T follicular helper cell (primary cell): ENCODE data around the gene TBC1D2.
"Not testable (repeated sequence)": the region's sequence is repeated elsewhere in the genome, so short reads cannot be mapped to it uniquely, and the experiment has no call there.

Experiments
- DNase-seq: peaks from one replicate; pipeline ENCODE4 v3.0.0-alpha.2; 2020; ENCODE audit warnings: low read depth

Gene TBC1D2

GRCh38 chr9:98191671-98192502 lies 63.6 kb downstream of the TBC1D2 start:
- peak; percentile 14 for DNase-seq

GRCh38 chr9:98191181-98191608 lies 64.3 kb downstream of the TBC1D2 start:
- no peak for DNase-seq

DNA sequence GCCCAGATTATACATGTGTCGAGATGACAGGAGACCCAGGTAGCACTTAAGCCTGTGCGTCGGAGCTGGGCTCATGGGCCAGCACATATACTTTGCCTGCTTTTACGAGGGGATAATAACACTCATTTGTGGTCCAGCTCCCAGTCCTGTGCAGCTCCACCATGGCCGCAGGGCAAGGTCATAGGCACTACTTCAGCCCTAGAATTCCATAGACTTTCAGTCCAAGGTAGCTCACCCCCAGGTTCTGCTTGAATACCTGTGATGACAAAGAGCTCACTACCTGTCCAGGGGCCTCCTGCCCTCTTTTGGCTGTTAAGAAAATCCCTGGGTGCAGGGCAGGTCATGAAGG lies 64.7 kb downstream of the TBC1D2 start:
- no peak for DNase-seq

GRCh38 chr9:98189412-98189811 lies 66.0 kb downstream of the TBC1D2 start:
- no peak for DNase-seq

GRCh38 chr9:98187926-98188325 lies 67.5 kb downstream of the TBC1D2 start:
- no peak for DNase-seq

- no peak for DNase-seq
These were observed 69.2 kb downstream of the TBC1D2 start for GRCh38 chr9:98186236-98186635.

GRCh38 chr9:98185611-98186171 lies 69.8 kb downstream of the TBC1D2 start:
- no peak for DNase-seq

DNA sequence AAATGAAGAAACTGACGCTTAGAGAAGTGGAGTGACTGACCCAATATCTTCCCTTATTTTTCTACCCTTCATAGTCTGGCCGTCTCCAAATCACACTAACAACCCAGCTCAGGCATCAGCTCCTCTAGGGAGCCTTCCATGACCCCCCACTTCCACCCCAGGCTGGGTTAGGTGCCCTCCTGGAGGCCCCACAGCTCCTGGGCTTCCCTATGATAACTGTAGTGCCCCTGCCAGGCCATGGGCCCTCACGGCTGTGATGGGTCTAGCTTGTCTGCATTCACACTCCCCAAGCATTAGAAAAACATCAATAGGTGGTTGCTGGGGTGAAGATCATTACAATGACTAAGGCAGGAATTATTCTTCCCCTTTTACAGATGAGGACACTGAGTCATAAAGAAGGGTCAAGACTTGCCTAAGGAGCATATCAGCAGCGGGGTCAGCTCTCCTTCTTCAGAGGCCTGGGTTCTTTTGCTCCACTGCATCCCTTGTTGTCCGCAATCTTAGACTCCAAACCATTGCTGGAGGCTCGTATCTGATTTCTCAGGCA lies 70.4 kb downstream of the TBC1D2 start:
- no peak for DNase-seq

DNA sequence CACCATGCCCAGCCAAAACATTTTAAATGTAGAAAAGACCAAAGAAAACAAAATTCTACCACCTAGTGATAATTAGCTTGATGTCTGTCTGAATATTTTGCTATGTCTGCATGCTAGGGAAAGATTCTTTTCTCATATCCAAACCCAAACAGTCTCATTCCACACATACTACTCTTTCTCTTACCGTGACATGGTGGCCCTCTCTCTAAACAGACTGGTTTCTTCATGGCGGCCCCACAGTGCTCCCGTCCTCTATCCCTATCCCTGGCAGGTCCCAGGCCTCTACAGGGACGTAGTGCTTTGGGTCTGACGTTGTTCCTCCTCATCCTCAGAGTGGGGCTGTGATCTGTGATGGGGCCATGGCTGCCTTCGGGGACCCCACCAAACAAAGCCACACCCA lies 71.1 kb downstream of the TBC1D2 start:
- DNase-seq: no peak

- no peak for DNase-seq
These were observed 72.4 kb downstream of the TBC1D2 start for GRCh38 chr9:98182889-98183599.

GRCh38 chr9:98182069-98182820 lies 73.2 kb downstream of the TBC1D2 start:
- no peak for DNase-seq

GRCh38 chr9:98181746-98182068 lies 73.7 kb downstream of the TBC1D2 start:
- no peak for DNase-seq

DNA sequence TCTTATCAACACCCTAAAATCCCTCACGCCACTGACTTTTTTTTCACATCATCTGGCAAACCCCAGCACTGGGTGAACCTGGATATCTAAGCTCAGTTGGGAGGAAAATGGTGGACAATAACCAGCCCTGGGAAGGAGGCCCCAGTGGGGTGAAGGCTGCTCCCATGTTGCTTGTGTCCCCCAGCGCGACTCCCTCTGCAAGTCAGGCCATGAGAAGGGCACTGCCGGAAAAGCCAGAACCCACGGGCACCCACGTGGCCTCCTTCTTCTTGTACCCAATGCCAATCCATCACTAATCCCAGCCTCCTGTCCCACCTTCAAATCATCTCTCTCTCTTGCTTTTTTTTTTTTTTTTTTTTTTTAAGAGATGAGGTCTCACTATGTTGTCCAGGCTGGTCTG lies 74.5 kb downstream of the TBC1D2 start:
- no peak for DNase-seq

- DNase-seq: no peak
These were observed 76.3 kb downstream of the TBC1D2 start for GRCh38 chr9:98178874-98179850.

- no peak for DNase-seq
These were observed 78.8 kb downstream of the TBC1D2 start for GRCh38 chr9:98176391-98177259.

GRCh38 chr9:98175762-98176161 lies 79.7 kb downstream of the TBC1D2 start:
- no peak for DNase-seq

DNA sequence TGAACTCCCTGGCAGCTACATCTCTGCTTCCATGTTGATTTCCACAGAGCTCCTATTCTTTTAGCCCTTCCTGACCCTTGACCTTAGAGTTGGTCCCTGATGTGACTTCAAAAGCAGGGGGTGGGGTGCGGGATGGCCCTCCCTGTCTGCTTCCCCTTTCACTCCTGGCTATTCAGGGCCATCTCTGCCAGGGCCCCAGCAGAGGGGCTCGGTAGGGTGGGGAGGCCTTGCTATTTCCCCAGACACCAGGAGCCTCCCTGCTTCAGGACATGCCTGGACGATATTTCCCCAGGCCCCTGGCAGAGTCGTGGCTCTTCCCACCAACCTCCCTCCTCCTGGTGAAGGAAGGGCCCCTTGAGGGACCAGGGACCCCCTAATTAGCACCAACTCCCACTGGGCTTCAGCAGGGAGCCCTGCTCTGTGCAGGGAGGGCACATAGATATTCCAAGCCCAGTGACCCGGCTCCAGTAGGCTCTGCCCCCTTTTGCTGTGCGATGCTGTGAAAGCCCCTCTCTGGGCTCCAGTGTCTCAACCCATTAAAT lies 80.3 kb downstream of the TBC1D2 start:
- no peak for DNase-seq

GRCh38 chr9:98174502-98174918 lies 80.9 kb downstream of the TBC1D2 start:
- DNase-seq: not testable (repeated sequence)

- no peak for DNase-seq
These were observed 82.3 kb downstream of the TBC1D2 start for GRCh38 chr9:98173181-98173580.

GRCh38 chr9:98172604-98173003 lies 82.8 kb downstream of the TBC1D2 start:
- no peak for DNase-seq
